CD4-positive, alpha-beta memory T cell (primary cell): ENCODE results near the gene PHKA2. TPM values are rescaled to one million over a fixed set of nuclear protein-coding genes. Genes with fewer than 3 reads are reported as not detected.

Source experiments
- CTCF ChIA-PET: fragments of 350-600 bp; sonication (Branson Sonifier 250); formaldehyde crosslinking; loops from one replicate; lab custom pipeline; 2021; ENCODE audit warnings: inconsistent platforms; ENCODE audit not compliant: partially characterized antibody; lab: Charles Lee
- POLR2A ChIA-PET: fragments of 350-600 bp; sonication (Branson Sonifier 250); formaldehyde crosslinking; loops from one replicate; lab custom pipeline; 2021; ENCODE audit not compliant: partially characterized antibody; lab: Charles Lee
- DNase-seq, 5 donors: peaks; one replicate each; pipeline versions ENCODE4 v3.0.0 to v3.0.0-alpha.2; 2020 to 2022; ENCODE audit warnings: mixed read lengths in 1 of 5
- H3K27ac ChIP-seq: one replicate; pipeline ENCODE4 v1.7.0; 2013; ENCODE audit warnings: low read depth, low read length
- H3K27me3 ChIP-seq: 2 replicates; pipeline ENCODE4 v1.7.0; 2013; ENCODE audit warnings: mild to moderate bottlenecking, low read length, moderate library complexity; ENCODE audit not compliant: insufficient read depth
- H3K36me3 ChIP-seq: 2 replicates; pipeline ENCODE4 v1.7.0; 2013; ENCODE audit warnings: mild to moderate bottlenecking, low read length, moderate library complexity; ENCODE audit not compliant: insufficient read depth
- H3K4me1 ChIP-seq: 2 replicates; pipeline ENCODE4 v1.7.0; 2013; ENCODE audit warnings: mild to moderate bottlenecking, low read length, moderate library complexity; ENCODE audit not compliant: insufficient read depth
- H3K4me3 ChIP-seq, 2 donors: one replicate each; pipeline ENCODE4 v1.7.0; 2013; ENCODE audit warnings: low read length in 2 of 2, mild to moderate bottlenecking in 1 of 2
- H3K9me3 ChIP-seq, 2 donors: one replicate each; pipeline ENCODE4 v1.7.0; 2013; ENCODE audit warnings: low read length in 2 of 2, control low read depth in 1 of 2; ENCODE audit not compliant: control insufficient read depth in 1 of 2
- H3K27ac Mint-ChIP-seq, 7 donors: one replicate each; pipeline ENCODE4 v1.8.0; 2020 to 2021; ENCODE audit warnings: mixed read lengths in 7 of 7, mild to moderate bottlenecking in 6 of 7, inconsistent platforms in 3 of 7, moderate library complexity in 3 of 7
- H3K27me3 Mint-ChIP-seq, 2 donors: one replicate each; pipeline ENCODE4 v1.8.0; 2020 to 2021; ENCODE audit warnings: mixed read lengths in 2 of 2
- H3K36me3 Mint-ChIP-seq, 2 donors: one replicate each; pipeline ENCODE4 v1.8.0; 2020 to 2021; ENCODE audit warnings: mixed read lengths in 2 of 2, inconsistent platforms in 1 of 2, mild to moderate bottlenecking in 1 of 2
- H3K4me1 Mint-ChIP-seq, 4 donors: one replicate each; pipeline ENCODE4 v1.8.0; 2020 to 2021; ENCODE audit warnings: mixed read lengths in 4 of 4, mild to moderate bottlenecking in 1 of 4
- H3K4me3 Mint-ChIP-seq, 8 donors: one replicate each; pipeline ENCODE4 v1.8.0; 2020 to 2021; ENCODE audit warnings: mixed read lengths in 8 of 8, mild to moderate bottlenecking in 7 of 8, moderate library complexity in 6 of 8, inconsistent platforms in 3 of 8
- H3K9me3 Mint-ChIP-seq, 8 donors: one replicate each; pipeline ENCODE4 v1.8.0; 2020 to 2021; ENCODE audit warnings: mixed read lengths in 8 of 8, mild to moderate bottlenecking in 5 of 8, inconsistent platforms in 3 of 8, moderate library complexity in 1 of 8
- intact Hi-C: fragments of 100-400 bp; cut with micrococcal nuclease; formaldehyde crosslinking; loops from one replicate; pipeline ENCODE4 v1.15.1; 2023
- polyA plus RNA-seq, 2 donors: library from polyadenylated mRNA; unstranded; fragments of 300-500 nt; fragmentation: Illumina TruSeq; gene quantifications; one replicate each; pipeline ENCODE4 v1.2.3, GENCODE V29; 2021
- total RNA-seq, 2 experiments: library from RNA; stranded (reverse); gene quantifications; one replicate each; pipeline ENCODE4 v1.2.3, GENCODE V29; 2021

PHKA2 gene, protein sequence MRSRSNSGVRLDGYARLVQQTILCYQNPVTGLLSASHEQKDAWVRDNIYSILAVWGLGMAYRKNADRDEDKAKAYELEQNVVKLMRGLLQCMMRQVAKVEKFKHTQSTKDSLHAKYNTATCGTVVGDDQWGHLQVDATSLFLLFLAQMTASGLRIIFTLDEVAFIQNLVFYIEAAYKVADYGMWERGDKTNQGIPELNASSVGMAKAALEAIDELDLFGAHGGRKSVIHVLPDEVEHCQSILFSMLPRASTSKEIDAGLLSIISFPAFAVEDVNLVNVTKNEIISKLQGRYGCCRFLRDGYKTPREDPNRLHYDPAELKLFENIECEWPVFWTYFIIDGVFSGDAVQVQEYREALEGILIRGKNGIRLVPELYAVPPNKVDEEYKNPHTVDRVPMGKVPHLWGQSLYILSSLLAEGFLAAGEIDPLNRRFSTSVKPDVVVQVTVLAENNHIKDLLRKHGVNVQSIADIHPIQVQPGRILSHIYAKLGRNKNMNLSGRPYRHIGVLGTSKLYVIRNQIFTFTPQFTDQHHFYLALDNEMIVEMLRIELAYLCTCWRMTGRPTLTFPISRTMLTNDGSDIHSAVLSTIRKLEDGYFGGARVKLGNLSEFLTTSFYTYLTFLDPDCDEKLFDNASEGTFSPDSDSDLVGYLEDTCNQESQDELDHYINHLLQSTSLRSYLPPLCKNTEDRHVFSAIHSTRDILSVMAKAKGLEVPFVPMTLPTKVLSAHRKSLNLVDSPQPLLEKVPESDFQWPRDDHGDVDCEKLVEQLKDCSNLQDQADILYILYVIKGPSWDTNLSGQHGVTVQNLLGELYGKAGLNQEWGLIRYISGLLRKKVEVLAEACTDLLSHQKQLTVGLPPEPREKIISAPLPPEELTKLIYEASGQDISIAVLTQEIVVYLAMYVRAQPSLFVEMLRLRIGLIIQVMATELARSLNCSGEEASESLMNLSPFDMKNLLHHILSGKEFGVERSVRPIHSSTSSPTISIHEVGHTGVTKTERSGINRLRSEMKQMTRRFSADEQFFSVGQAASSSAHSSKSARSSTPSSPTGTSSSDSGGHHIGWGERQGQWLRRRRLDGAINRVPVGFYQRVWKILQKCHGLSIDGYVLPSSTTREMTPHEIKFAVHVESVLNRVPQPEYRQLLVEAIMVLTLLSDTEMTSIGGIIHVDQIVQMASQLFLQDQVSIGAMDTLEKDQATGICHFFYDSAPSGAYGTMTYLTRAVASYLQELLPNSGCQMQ
- total RNA-seq: 10 to 100 TPM; 48.1 to 52.5 TPM
- 1 to 10 TPM; 6.5 to 7.9 TPM for polyA plus RNA-seq

DNA sequence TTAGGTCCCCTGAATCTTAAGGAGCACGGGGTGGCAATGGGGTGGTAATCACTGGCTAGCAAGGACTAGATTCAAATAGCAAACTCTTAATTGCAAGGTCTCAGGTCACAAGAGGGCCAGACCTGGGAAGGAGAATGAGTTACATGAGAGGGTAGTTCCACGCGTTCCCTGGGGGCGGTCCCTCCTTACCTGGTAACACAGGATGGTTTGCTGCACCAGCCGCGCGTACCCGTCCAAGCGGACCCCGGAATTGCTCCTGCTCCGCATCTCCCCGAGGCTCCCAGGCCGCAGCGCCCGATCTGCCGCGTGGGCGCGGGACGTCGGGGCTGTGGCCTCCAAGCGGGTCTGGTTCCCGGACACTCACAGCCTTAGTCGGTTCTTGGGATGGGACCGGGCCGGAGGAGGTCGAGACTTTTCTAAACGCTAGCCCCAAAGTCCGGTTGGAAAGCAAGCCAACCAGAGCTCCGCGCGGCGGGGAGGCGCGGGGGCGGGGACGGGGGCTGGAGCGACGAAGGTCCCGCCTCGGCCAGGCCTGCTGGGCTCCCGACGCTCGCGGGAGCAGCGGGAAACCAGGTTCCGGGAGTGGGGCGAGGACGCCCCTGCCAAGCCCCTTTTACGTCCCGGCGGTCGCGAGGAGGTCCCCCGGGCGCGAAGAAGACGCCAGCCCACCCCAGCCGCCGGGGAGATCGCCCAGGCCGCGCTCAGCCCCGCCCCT lies at the start of gene PHKA2:
Gene PHKA2, minus strand, starts transcription at position 449 of the 715 bp plus-strand sequence. Its CDS starts 182 bp downstream, at position 267.
- CTCF ChIA-PET: no interaction called here
- Histone ChIP-seq H3K27me3 (no peaks in the 10 kb centered on the region), H3K4me1 (peaks cover 21% of the 10 kb centered on the region), H3K4me3 (peak within 1 kb of the TSS; percentile 23 to 63), H3K36me3 (no peaks in the 10 kb centered on the region), H3K27ac (peak within 1 kb of the TSS; percentile 70), H3K9me3 (no peaks in the 10 kb centered on the region)
- DNase-seq: peak in 1 of 5 donors; percentile 50
- intact Hi-C loops: loop anchor here (1.0 to 10.0 kb wide), 5 partner anchors 309 to 1249 kb away; partner anchors contain the start of genes CDKL5, PDHA1 and SCML1
- POLR2A ChIA-PET: interaction anchor here (1.0 to 1.3 kb wide), 2 partner anchors 97 to 558 kb away, joined by 4 to 5 read pairs; partner anchors contain the start of gene CDKL5
- H3K27me3 Mint-ChIP-seq: no peaks in the 10 kb centered on the region
- H3K36me3 Mint-ChIP-seq: peaks cover 0 to 5% of the 10 kb centered on the region in 2 donors
- peak within 1 kb of the TSS; percentile 79 to 88 (median 84) for H3K4me3 Mint-ChIP-seq
- peak within 1 kb of the TSS; percentile 82 to 97 (median 92) for H3K27ac Mint-ChIP-seq
- peaks cover 7 to 23% (median 14%) of the 10 kb centered on the region in 4 donors for H3K4me1 Mint-ChIP-seq
- peaks cover 0 to 4% (median 0%) of the 10 kb centered on the region in 8 donors for H3K9me3 Mint-ChIP-seq

DNA sequence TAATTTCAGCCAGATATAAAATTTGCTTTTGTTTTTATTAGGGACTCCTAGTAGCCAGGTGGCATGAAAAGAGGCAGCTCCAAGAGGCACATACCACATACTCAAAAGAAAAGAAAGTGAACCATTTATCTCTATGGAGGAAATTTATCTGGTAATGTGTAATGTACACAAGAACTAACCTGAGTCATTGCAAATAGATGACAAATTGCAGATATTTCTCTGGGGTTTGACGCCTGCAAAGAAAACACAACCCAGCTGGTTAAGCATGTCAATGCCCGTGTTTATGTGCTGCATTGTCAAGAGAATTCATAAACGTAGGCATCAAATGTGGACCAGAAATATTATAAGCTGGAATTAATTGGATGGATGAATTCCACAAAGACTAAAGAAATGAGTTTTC lies 46.9 kb upstream of the PHKA2 start:
- POLR2A ChIA-PET: no interaction called here
- Histone ChIP-seq H3K36me3 (no peaks in the 10 kb centered on the region), H3K27ac (no peak overlapping the region), H3K27me3 (no peaks in the 10 kb centered on the region), H3K4me1 (no peaks in the 10 kb centered on the region), H3K4me3 (no peak overlapping the region), H3K9me3 (no peaks in the 10 kb centered on the region)
- H3K9me3 Mint-ChIP-seq: peaks cover 0 to 2% (median 0%) of the 10 kb centered on the region in 8 donors
- no peaks in the 10 kb centered on the region for H3K4me1 Mint-ChIP-seq
- CTCF ChIA-PET: no interaction called here
- no peak for DNase-seq
- intact Hi-C loops: no loop called here
- H3K27me3 Mint-ChIP-seq: no peaks in the 10 kb centered on the region
- no peaks in the 10 kb centered on the region for H3K36me3 Mint-ChIP-seq
- no peak overlapping the region for H3K4me3 Mint-ChIP-seq
- no peak overlapping the region for H3K27ac Mint-ChIP-seq

DNA sequence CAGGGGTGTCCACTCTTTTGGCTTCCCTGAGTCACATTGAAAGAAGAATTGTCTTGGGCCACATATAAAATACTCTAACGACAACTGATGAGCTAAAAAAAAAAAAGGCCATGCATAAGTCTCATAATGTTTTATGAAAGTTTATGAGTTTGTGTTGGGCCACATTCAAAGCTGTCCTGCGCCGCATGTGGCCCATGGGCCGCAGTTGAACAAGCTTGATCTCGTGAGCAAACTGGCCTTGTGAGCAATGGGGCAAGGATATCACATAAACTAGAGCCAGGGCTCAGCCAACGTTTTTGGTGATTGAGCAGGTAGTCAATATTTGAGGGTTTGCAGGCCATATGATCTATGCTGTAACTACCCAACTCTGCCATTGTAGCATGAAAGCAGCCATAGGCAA lies 44.6 kb upstream of the PHKA2 start:
- Histone ChIP-seq H3K9me3 (no peaks in the 10 kb centered on the region), H3K36me3 (no peaks in the 10 kb centered on the region), H3K4me1 (no peaks in the 10 kb centered on the region), H3K27me3 (no peaks in the 10 kb centered on the region), H3K4me3 (no peak overlapping the region), H3K27ac (no peak overlapping the region)
- intact Hi-C loops: no loop called here
- H3K4me1 Mint-ChIP-seq: no peaks in the 10 kb centered on the region
- H3K4me3 Mint-ChIP-seq: no peak overlapping the region
- no peaks in the 10 kb centered on the region for H3K27me3 Mint-ChIP-seq
- CTCF ChIA-PET: interaction anchor here (1.3 kb wide), 1 partner anchor 16 kb away, joined by 3 read pairs; no protein-coding TSS in a partner anchor
- H3K9me3 Mint-ChIP-seq: peaks cover 0 to 2% (median 0%) of the 10 kb centered on the region in 8 donors
- no peaks in the 10 kb centered on the region for H3K36me3 Mint-ChIP-seq
- no peak for DNase-seq
- POLR2A ChIA-PET: no interaction called here
- H3K27ac Mint-ChIP-seq: no peak overlapping the region

DNA sequence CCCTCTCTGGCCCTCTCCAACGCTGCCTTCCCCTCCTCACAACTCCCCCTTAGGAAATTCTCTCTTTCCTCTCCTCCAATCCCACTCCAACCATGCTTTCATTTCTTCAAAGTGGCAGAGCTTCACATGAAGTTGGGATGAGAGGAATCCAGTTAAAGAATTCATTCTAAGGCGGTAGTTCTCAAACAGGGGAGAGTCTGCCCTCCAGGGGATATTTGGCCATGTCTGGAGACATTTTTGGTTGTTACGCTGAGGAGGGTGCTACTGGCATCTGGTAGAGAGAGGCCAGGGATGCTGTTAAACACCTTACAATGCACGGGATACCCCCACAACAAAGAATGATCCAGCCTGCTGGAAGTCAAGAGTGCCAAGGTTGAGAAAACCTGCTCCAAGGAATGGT lies 40.5 kb upstream of the PHKA2 start:
- no peaks in the 10 kb centered on the region for H3K36me3 ChIP-seq
- H3K9me3 Mint-ChIP-seq: peaks cover 0 to 1% (median 0%) of the 10 kb centered on the region in 8 donors
- no peak for DNase-seq
- H3K4me1 ChIP-seq: no peaks in the 10 kb centered on the region
- POLR2A ChIA-PET: no interaction called here
- H3K27ac ChIP-seq: no peak overlapping the region
- no peaks in the 10 kb centered on the region for H3K9me3 ChIP-seq
- no peak overlapping the region for H3K4me3 Mint-ChIP-seq
- H3K4me1 Mint-ChIP-seq: no peaks in the 10 kb centered on the region
- no peaks in the 10 kb centered on the region for H3K36me3 Mint-ChIP-seq
- CTCF ChIA-PET: no interaction called here
- intact Hi-C loops: no loop called here
- no peak overlapping the region for H3K27ac Mint-ChIP-seq
- no peaks in the 10 kb centered on the region for H3K27me3 ChIP-seq
- no peak overlapping the region for H3K4me3 ChIP-seq
- no peaks in the 10 kb centered on the region for H3K27me3 Mint-ChIP-seq

DNA sequence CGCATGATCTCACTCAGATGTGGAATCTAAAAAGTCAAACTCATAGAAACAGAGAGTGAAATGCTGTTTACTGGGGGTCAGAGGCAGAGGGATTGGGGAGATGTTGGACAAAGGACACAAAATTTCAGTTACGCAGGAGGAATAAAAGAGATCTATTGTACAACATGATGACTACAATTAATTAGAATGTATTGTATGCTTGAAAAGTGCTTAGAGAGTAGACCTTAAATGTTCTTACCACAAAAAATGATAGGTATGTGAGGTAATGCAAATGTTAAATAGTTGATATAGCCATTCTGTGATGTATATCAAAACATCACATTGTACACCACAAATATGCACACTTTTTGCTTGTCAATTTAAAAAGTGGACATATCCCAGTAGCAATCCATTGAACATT lies 36.1 kb upstream of the PHKA2 start:
- Mint-ChIP-seq H3K9me3 (peaks cover 0 to 1% (median 0%) of the 10 kb centered on the region in 8 donors), H3K36me3 (no peaks in the 10 kb centered on the region), H3K27ac (no peak overlapping the region), H3K4me3 (no peak overlapping the region), H3K4me1 (no peaks in the 10 kb centered on the region), H3K27me3 (no peaks in the 10 kb centered on the region)
- ChIA-PET CTCF (no interaction called here), POLR2A (no interaction called here)
- H3K27ac ChIP-seq: no peak overlapping the region
- no peak overlapping the region for H3K4me3 ChIP-seq
- H3K27me3 ChIP-seq: no peaks in the 10 kb centered on the region
- no peak for DNase-seq
- no peaks in the 10 kb centered on the region for H3K36me3 ChIP-seq
- intact Hi-C loops: no loop called here
- H3K9me3 ChIP-seq: no peaks in the 10 kb centered on the region
- no peaks in the 10 kb centered on the region for H3K4me1 ChIP-seq

DNA sequence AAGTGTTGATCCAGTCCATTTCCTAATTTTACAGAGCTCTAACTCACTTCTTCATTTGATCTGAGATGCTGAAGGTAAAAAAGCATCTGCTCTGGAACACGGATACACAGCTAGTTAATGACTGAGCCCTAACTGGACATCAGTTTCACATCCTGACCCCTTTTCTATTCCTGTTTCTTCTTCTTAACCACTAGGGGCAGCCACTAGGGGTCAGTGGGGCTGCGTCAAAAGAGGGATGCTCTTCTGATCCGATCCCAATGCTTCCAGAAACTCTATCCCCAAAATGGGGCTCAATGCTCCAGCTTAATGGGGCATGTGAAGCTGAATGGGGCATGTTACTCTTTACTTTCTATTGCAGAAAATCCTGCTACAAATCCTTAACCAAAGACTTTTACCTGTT lies 33.4 kb upstream of the PHKA2 start:
- intact Hi-C loops: no loop called here
- H3K27me3 Mint-ChIP-seq: no peaks in the 10 kb centered on the region
- H3K4me3 Mint-ChIP-seq: no peak overlapping the region
- POLR2A ChIA-PET: no interaction called here
- H3K9me3 ChIP-seq: no peaks in the 10 kb centered on the region
- CTCF ChIA-PET: no interaction called here
- no peak overlapping the region for H3K27ac Mint-ChIP-seq
- no peaks in the 10 kb centered on the region for H3K9me3 Mint-ChIP-seq
- H3K4me1 ChIP-seq: no peaks in the 10 kb centered on the region
- no peak overlapping the region for H3K27ac ChIP-seq
- no peak for DNase-seq
- H3K36me3 ChIP-seq: no peaks in the 10 kb centered on the region
- H3K36me3 Mint-ChIP-seq: no peaks in the 10 kb centered on the region
- no peak overlapping the region for H3K4me3 ChIP-seq
- H3K4me1 Mint-ChIP-seq: no peaks in the 10 kb centered on the region
- no peaks in the 10 kb centered on the region for H3K27me3 ChIP-seq
